H7 (cell line): ENCODE measurements around the gene ASB6. TPM values are rescaled to one million over a fixed set of nuclear protein-coding genes. Genes with fewer than 3 reads are reported as not detected.

ENCODE experiments used
- DNase-seq: peaks from one replicate; pipeline ENCODE4 v3.0.0; 2012
- H3K27me3 ChIP-seq: 2 replicates; pipeline ENCODE4 v1.6.0; 2011; ENCODE audit warnings: mild to moderate bottlenecking, low read length; ENCODE audit not compliant: control insufficient read depth, insufficient read depth
- H3K36me3 ChIP-seq: replicated peaks from 2 replicates; pipeline ENCODE4 v1.5.1; 2011; ENCODE audit warnings: low read length; ENCODE audit not compliant: control insufficient read depth, insufficient read depth
- H3K4me3 ChIP-seq: 2 replicates; pipeline ENCODE4 v1.5.1; 2011; ENCODE audit warnings: low read depth, mild to moderate bottlenecking, control low read depth, low read length, moderate library complexity; ENCODE audit not compliant: insufficient read depth
- total RNA-seq: library from RNA; depleted of rRNA; stranded (reverse); fragments of >200 nt; shearing (Covaris generic); gene quantifications from 2 replicates; pipeline ENCODE4 v1.2.3, GENCODE V29; 2014; rRNA removed

ASB6 gene, protein sequence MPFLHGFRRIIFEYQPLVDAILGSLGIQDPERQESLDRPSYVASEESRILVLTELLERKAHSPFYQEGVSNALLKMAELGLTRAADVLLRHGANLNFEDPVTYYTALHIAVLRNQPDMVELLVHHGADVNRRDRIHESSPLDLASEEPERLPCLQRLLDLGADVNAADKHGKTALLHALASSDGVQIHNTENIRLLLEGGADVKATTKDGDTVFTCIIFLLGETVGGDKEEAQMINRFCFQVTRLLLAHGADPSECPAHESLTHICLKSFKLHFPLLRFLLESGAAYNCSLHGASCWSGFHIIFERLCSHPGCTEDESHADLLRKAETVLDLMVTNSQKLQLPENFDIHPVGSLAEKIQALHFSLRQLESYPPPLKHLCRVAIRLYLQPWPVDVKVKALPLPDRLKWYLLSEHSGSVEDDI
- total RNA-seq, result 19.2 and 20.9 TPM in 2 replicates

DNA sequence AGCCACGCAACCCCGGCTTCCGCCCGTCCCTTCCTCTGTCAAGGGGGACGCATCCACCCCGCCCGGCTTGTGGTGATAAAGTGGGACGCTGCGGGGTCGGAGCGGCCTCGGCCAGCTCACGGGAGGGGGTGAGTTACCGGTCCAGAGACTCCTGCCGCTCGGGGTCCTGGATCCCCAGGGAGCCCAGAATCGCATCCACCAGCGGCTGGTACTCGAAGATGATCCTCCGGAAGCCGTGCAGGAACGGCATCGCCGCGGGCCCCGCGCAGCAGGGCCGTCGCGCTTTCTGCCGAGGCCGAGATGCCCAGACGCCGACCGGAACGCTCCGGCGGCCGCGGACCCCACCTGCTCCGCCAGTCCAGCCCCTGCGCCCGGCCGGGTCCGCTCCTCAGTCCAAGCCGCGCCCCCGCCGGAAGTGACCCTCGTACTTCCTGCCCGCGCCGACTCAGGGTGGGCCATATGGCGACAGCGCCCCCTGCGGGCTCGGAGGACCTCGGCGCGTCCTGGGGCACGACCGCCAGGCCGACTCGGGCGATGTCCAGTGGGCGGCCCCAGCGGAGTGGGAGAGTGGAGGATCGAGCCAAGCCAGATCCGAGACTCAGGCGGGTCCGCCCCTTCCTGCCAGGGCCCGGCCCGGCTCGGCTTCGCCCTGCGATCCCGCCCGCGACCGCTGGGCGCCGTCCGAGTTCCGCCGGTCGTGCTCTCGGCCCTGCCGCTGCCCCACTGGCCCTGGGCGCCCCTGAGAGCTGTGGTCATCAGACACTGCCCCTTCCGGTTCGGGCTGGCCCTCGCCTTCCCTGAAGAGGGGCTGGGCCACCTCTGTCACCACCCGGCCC lies at the start of gene ASB6:
Gene ASB6 (minus strand): TSS at position 402 of the 836 bp plus-strand sequence. CDS start 152 bp downstream, at position 250.
- H3K4me3 ChIP-seq, result peak within 1 kb of the TSS; percentile 96
- DNase-seq, result peak; percentile 100
- no peaks in the 10 kb centered on the region for H3K27me3 ChIP-seq
- peaks cover 18% of the 10 kb centered on the region for H3K36me3 ChIP-seq

DNA sequence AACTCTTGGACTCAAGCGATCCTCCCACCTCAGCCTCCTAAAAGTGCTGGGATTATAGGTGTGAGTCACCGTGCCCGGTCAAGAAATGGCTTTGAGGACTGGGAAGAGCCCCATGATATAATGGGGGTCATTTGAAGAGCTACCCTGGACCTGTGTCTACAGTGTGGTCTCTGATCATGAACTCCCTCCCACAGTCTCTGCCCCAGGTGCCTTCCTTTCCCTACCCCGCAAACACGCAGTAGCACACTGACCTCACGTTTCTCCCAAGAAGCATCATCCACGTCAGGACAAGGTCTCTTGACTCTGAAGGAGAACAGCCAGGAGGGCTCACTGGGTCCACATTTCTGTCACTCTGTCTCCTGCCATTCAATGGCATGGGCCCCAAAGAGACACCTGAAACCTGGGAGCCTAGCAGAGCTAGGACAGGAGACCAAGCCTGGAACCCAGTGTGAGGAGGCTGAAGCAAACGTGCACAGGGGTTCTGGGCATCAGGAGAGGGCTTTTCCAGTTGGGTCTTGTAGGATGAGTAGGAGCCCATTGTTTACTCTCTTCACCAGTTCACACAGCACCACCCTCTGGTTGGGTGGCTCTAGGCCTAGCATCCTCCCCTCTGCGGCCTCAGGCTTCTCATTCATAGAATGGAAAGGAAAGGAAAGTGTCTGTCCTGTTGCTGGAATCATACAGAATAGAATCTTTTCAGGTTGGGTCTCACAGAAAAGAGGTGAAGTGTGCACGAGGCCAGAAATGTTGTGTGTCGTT lies 46.5 kb upstream of the ASB6 start:
- H3K27me3 ChIP-seq, result no peaks in the 10 kb centered on the region
- DNase-seq, result no peak
- no peak overlapping the region for H3K4me3 ChIP-seq
- H3K36me3 ChIP-seq, result no peaks in the 10 kb centered on the region

DNA sequence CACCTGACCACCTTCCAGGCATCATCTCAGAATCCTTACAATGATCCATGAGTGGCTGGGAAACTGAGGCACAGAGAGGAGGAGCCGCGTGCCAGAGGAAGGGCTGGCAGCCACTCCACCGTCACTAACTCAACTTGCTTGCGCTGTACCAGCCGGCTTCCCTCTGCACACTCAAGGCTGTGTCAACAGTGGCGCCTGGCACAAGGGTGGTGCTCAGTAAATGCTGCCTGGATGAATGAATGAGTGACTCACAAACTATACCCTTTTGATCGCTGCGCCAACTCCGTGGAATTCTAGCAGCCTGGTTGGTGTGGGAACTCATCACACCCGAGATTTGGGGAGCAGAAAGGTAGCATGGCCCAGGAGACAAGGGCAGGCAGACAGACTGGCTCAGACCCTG lies 45.4 kb upstream of the ASB6 start:
- H3K27me3 ChIP-seq, result no peaks in the 10 kb centered on the region

DNA sequence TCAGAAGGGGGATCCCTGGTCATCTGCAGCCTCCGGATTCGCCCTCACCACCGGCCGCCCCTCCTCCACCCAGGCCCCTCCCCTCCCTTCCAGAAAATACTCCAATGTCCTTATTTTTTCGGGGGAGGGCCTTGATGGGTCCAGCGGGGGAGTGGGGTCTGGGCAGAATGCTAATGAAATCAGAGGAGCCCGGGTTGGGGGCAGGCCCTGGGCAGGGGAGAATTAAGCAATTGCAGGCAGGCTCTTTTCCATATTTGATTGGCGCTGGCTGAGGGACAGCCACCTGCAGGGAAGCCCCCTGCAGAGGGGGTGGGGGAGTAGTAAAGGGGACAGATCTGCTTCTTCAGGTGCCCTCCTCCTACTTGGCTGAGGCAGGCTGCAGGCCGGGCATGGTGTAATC lies 44.8 kb upstream of the ASB6 start:
- H3K27me3 ChIP-seq, result no peaks in the 10 kb centered on the region
- no peaks in the 10 kb centered on the region for H3K36me3 ChIP-seq
- peak; percentile 78 for DNase-seq
- H3K4me3 ChIP-seq, result no peak overlapping the region

More for the DNA sequence above, 45.4 kb upstream of the ASB6 start:
- no peak for DNase-seq
- Histone ChIP-seq H3K4me3 (no peak overlapping the region), H3K36me3 (no peaks in the 10 kb centered on the region)

DNA sequence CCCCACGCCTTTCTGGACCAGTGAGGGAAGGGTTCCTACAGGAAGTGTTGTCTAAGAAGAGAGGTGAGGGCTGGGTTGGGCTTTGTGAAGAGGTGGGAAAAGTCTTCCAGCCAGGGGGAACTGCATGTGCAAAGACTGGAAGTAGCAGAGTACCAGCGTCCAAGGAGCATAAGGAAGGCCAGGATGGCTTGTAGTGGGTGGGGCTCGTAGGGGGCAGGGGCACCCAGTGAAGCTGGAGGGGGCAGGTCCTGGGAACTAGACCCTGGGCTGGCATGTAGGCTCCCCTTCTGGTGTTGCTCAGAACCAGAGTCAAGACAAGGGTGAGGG lies 43.9 kb upstream of the ASB6 start:
- H3K4me3 ChIP-seq, result no peak overlapping the region
- H3K27me3 ChIP-seq, result no peaks in the 10 kb centered on the region
- no peak for DNase-seq
- no peaks in the 10 kb centered on the region for H3K36me3 ChIP-seq

DNA sequence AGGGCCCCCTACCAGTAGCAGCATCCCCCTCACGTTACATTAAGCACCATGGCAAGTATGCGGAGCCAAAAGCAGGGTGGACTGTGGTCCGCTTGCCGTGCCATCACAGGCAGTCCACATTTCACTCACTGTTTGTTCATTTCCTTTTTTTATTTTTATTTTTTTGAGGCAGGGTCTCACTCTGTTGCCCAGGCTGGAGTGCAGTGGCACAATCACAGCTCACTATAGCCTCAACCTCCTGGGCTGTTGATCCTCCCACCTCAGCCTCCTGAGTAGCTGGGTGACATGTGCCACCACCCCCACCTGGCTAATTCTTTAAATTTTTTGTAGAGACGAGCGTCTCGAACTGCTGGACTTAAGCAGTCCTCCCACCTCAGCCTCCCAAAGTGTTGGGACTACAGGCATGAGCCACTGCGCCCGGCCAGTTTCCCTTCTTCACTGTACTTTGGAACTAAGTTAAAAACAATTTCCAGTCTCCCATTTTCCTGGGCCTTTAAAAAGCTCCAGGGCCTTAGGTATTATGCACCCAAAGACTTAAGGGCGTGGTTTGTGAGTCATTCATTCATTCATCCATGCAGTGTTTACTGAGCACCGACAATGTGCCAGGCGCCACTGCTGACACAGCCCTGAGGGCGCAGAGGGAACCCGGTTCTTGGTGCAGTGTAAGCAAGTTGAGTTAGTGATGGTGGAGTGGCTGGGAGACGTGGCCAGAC lies 43.4 kb upstream of the ASB6 start:
- no peaks in the 10 kb centered on the region for H3K27me3 ChIP-seq
- H3K36me3 ChIP-seq, result no peaks in the 10 kb centered on the region
- H3K4me3 ChIP-seq, result no peak overlapping the region
- DNase-seq, result no peak

DNA sequence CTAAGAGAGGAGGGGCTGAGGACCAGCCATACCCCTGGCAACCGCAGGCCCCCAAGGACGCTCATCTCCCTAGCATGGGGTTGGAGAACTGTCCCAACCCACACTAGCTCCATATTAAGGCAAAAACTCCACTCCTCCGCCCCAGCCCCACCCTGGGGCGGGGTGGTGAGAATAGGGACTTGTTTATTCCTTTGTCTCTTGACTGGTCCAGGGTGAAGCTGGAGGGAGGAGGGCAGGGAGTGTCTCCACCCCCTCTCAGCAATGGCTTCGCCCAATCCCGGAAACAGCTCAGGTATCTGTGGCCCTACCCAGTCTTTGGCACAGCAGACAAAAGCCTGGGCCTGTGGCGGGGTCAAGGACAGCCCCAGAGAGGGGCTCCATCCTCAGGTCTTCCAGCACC lies 40.4 kb upstream of the ASB6 start:
- Histone ChIP-seq H3K36me3 (no peaks in the 10 kb centered on the region), H3K4me3 (no peak overlapping the region), H3K27me3 (no peaks in the 10 kb centered on the region)
- DNase-seq, result no peak

DNA sequence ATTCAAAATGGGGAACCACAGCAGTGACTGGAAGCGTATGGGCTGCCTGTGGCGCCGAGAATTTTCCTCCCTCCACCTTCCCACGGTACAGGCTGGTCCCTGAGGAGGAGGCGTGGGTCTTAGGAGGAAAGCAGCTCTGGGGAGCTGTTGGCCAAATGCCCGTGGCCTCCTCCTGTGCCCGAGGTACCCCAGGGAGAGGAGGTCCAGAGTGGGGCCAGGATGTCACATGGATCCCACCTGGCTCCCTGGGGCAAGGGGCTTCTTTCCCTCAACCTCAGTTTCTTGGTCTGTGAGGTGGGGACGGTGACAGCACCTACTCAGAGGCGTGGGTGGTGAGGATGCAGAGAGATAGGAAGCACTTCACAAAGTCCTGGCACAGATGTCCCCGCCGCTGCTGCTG lies 40.0 kb upstream of the ASB6 start:
- Histone ChIP-seq H3K27me3 (no peaks in the 10 kb centered on the region), H3K36me3 (no peaks in the 10 kb centered on the region), H3K4me3 (no peak overlapping the region)
- DNase-seq, result peak; percentile 36

DNA sequence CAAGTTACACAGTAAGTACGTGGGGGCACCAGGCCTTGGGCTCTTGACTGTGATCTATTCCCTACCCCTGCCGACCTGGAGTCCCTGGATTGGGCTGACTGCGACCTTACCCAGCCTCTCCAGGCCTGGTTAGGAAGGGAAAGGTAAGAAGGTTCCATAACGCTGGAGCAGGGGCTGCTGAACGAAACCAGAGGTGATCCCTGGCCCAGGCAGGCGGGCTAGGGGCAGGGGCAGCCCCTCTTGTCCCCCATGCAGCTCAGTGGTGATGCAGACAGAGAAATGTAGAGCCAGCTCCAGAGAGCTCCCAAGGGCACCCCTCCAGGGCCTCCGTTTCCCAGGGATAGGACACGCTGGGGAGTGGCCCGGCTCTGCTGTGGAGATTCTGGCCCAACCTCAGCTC lies 37.6 kb upstream of the ASB6 start:
- Histone ChIP-seq H3K4me3 (no peak overlapping the region), H3K36me3 (no peaks in the 10 kb centered on the region), H3K27me3 (no peaks in the 10 kb centered on the region)
- DNase-seq, result peak; percentile 57

DNA sequence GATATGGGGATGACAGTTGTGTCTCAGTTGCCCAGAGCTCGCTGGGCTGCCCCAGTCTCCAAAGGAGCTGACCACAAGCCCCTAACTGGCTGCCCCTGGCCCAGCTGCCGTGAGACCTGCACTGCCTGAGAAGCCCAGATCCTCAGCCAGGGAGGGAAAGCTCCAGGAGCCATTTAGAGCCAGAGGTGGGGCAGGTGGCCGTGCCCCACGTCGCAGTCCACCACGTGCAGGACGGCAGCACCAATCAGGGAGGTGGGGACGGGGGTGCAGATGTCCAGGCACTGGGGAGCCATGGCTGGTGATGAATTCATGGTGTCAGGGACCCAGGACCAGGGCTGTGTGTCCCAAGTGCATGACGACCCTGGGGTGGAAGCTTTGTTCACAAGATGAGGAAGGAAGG lies 36.9 kb upstream of the ASB6 start:
- Histone ChIP-seq H3K27me3 (no peaks in the 10 kb centered on the region), H3K4me3 (no peak overlapping the region), H3K36me3 (no peaks in the 10 kb centered on the region)
- no peak for DNase-seq

DNA sequence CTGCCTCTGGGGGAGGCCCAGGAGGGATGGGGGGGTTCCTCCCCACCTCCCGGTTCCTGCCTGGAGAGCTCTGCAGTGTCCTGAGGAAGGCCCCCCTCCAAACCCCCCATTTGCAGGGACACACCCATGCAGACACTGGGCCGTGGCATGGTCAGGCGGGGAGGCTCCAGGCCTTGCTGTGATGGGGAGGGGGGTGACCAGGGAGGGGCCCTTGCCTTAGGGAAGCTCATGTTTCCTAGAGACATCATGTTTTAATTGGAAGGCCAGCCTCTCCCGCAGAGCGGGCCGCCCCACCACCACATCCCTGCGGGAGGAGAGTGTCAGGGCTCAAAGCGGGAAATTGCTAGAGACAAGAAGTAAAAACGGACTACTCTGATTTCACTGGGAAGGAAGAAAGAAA lies 35.5 kb upstream of the ASB6 start:
- H3K27me3 ChIP-seq, result no peaks in the 10 kb centered on the region
- DNase-seq, result peak; percentile 84
- H3K4me3 ChIP-seq, result no peak overlapping the region
- no peaks in the 10 kb centered on the region for H3K36me3 ChIP-seq

DNA sequence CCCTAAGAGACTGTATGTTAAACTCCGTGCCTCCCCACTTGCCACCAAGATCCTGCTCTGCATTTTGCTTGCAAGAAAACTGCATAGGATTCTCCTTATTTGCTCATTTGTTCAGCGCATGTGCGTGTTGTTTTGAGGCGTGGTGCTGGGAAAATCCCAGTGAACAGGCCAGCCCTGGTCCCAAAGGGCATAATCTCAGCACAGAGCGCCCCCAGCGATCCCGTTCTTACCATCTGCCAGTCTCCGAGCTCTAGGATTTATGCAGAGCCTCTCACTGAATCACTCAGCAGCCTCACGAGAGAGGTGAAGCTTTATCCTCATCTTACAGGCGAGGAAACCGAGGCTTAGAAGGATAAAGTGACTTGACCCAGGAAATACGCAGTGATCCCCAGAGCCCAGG lies 35.0 kb upstream of the ASB6 start:
- no peak overlapping the region for H3K4me3 ChIP-seq
- no peaks in the 10 kb centered on the region for H3K36me3 ChIP-seq
- no peaks in the 10 kb centered on the region for H3K27me3 ChIP-seq
- peak; percentile 74 for DNase-seq

DNA sequence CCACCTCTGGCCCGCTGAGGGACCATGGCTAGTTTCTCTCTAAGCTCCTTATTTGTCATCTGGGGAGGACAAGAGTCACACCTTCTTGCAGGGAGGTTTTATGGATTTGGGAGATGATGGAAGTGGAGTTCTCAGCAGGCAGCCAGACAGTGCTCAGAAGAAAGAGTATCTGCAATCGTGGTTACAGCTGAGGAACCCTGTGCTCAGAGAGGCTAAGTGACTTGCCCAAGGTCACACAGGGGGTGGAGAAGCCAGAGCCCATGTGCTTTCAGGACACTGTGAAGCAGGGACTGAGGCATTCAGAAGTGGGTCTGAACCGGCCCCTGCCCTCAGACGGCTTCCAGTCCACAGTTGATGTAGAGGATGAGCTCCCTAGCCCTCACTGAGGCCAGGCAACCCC lies 34.3 kb upstream of the ASB6 start:
- Histone ChIP-seq H3K27me3 (no peaks in the 10 kb centered on the region), H3K4me3 (no peak overlapping the region), H3K36me3 (no peaks in the 10 kb centered on the region)
- DNase-seq, result peak; percentile 34

DNA sequence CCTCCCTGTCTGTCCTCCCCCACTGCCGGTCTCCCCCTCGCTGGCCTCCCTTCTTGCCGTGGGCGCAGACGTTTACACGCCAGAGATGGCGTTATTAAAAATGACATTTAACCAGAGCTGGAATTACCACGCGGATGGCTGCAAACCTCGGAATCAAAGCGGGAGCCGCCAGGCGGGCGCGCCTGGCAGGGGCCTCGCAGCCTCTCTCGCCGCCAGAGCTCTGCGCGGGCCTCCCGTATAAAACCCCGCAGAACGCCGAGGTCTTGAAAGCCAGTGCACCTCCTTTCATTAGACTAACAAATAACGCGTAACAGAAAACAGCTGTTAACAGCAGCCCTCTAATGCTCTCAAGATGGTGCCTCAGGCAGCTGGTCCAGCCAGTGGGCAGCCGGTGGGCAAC lies 33.7 kb upstream of the ASB6 start:
- Histone ChIP-seq H3K36me3 (no peaks in the 10 kb centered on the region), H3K4me3 (no peak overlapping the region), H3K27me3 (no peaks in the 10 kb centered on the region)
- DNase-seq, result no peak
